Activated naive CD4-positive, alpha-beta T cell treated with anti-CD3 and anti-CD28 coated beads for 36 hours (primary cell): Measurements from ENCODE around the gene CSF3. TPM values are rescaled to one million over a fixed set of nuclear protein-coding genes. Genes with fewer than 3 reads are reported as not detected.
A peak's percentile ranks its signal among the peaks of the same experiment; 100 is the strongest.

Source experiments
- CTCF ChIA-PET: fragments of 350-600 bp; sonication (Branson Sonifier 250); formaldehyde crosslinking; loops from one replicate; lab custom pipeline; 2021; ENCODE audit warnings: antibody characterized with exemption; lab: Charles Lee
- DNase-seq: peaks from one replicate; pipeline ENCODE4 v3.0.0-alpha.2; 2020
- H3K27ac Mint-ChIP-seq: one replicate; pipeline ENCODE4 v1.8.0; 2021; ENCODE audit warnings: mild to moderate bottlenecking, mixed read lengths
- H3K27me3 Mint-ChIP-seq: one replicate; pipeline ENCODE4 v1.8.0; 2021; ENCODE audit warnings: low read depth, mixed read lengths
- H3K36me3 Mint-ChIP-seq: one replicate; pipeline ENCODE4 v1.8.0; 2021; ENCODE audit warnings: low read depth, mixed read lengths
- H3K4me1 Mint-ChIP-seq: one replicate; pipeline ENCODE4 v1.8.0; 2021; ENCODE audit warnings: low read depth, mixed read lengths
- H3K4me3 Mint-ChIP-seq: one replicate; pipeline ENCODE4 v1.8.0; 2021; ENCODE audit warnings: mild to moderate bottlenecking, moderate library complexity, mixed read lengths
- H3K9me3 Mint-ChIP-seq: one replicate; pipeline ENCODE4 v1.8.0; 2021; ENCODE audit warnings: mixed read lengths
- intact Hi-C: fragments of 100-400 bp; cut with micrococcal nuclease; formaldehyde crosslinking; loops from one replicate; pipeline ENCODE4 v1.15.1; 2023
- microRNA-seq: library from miRNA; unstranded; fragments of <30 nt; microRNA quantifications from one replicate; pipeline ENCODE4 v1.2.0, GENCODE V29; 2022; ENCODE audit warnings: borderline microRNAs expressed, borderline replicate concordance
- total RNA-seq, 2 experiments: library from RNA; stranded (reverse); gene quantifications; one replicate each; pipeline ENCODE4 v1.2.3, GENCODE V29; 2021

CSF3 gene
- total RNA-seq, 2 experiments from 2014 or later, result not detected

DNA sequence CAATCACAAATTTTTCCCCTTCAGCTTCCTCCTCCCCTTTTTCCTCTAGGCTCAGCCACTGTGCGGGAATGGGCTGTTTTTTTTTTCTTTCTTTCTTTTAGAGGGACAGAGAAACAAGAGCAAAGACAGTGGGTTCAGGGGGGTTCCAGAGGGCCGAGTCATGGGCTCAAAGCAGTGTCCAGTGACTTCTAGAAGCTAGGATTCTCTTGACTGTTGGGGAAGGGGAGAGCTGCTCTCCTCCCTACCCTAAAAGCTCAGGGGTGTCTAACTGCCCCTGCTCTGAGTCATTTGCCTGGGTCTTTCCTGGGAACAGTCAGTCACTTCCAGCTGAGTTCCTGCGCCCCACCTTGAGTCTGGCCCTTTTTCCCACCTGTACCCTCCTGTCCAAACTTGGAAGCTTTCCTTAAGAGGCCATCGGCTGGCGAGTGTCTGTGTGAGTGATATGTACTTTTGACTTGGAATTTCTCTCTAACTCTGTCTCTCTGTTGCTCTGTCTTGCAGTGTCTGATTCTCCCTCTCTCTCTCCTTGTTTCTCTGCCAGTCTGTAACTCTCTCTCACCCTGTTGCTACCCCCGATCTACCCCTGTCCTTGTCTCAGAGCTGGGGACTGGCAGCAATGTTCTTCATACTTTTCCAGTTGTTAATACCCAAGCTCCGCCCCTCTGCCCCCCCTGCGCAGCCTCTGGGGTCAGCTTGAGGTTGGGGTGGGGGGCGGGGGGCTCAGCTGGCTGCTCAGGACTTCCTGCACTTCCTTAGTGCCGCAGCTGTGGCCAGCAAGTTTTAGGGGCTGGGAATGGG, 49.9 kb downstream of the CSF3 start:
- Mint-ChIP-seq H3K27me3 (peaks cover 2% of the 10 kb centered on the region), H3K4me3 (peak overlapping the region; percentile 18), H3K36me3 (no peaks in the 10 kb centered on the region), H3K27ac (peak overlapping the region; percentile 32), H3K9me3 (no peaks in the 10 kb centered on the region), H3K4me1 (peaks cover 70% of the 10 kb centered on the region)
- intact Hi-C loops, result loop anchor here (5.0 kb wide), 1 partner anchor 102 kb away; no protein-coding TSS in a partner anchor
- CTCF ChIA-PET, result interaction anchor here (1.1 to 11.3 kb wide), 7 partner anchors 10 to 103 kb away, joined by 3 to 157 read pairs (median 19); partner anchors contain the start of gene MED24
- no peak for DNase-seq

DNA sequence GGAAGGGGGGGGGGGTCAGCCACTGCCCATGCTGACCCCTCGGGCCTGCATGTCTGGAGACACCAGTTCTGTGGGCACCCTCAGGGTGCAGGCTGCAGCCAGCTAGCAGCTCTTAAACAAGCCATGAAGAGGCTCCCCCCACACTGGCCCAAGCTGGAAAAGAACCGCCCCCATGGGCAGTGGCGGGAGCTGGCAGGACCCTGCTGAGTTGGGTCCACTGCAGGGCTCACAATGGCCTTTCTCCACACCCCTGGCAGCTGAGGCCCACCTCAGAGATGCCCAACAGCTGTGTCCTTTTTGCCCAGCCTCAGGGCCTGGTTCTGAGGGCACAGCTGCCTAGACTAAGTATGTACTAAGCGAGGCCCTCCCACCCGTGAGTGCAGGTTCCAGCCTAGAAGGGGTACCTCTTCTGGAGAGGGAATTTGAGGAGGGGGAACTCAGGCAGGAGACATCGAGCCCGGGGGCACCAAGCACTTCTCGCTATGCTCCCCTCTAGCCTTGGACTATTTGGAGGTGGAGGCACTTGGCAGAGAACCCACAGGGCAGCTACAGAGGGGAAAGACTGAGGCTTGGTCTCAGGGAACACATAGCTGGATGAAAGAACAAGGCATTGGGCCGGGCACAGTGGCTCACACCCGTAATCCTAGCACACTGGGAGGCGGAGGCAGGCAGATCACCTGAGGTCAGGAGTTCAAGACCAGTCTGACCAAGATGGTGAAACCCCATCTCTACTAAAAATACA, 50.7 kb downstream of the CSF3 start:
- intact Hi-C loops, result loop anchor here (5.0 kb wide), 1 partner anchor 101 kb away; no protein-coding TSS in a partner anchor
- CTCF ChIA-PET, result interaction anchor here (0.6 to 11.3 kb wide), 7 partner anchors 10 to 103 kb away, joined by 3 to 157 read pairs (median 19); partner anchors contain the start of gene MED24
- H3K4me3 Mint-ChIP-seq, result no peak overlapping the region

More for the DNA sequence above, 50.7 kb downstream of the CSF3 start:
- Mint-ChIP-seq H3K36me3 (no peaks in the 10 kb centered on the region), H3K9me3 (no peaks in the 10 kb centered on the region), H3K4me1 (peaks cover 78% of the 10 kb centered on the region), H3K27ac (peak overlapping the region; percentile 53), H3K27me3 (peaks cover 2% of the 10 kb centered on the region)
- no peak for DNase-seq

Small RNA genes lying within 50 kb of the gene (microRNA-seq; reads per million reads assigned to microRNA genes)
- gene MIR6884, result not detected

Other genes with a start within 250 kb of the CSF3 start
- gene IKZF3, start 151.1 kb upstream of the CSF3 start, total RNA-seq, result 10 to 100 TPM; 34.2 to 36.1 TPM
- not detected for gene ZPBP2, start 147.2 kb upstream of the CSF3 start, total RNA-seq
- gene GSDMB, start 96.8 kb upstream of the CSF3 start, total RNA-seq, result 10 to 100 TPM; 22.2 to 25.5 TPM
- gene ORMDL3, start 87.8 kb upstream of the CSF3 start, total RNA-seq, result 10 to 100 TPM; 51.8 to 52.1 TPM
- not detected for gene LRRC3C, start 87.7 kb upstream of the CSF3 start, total RNA-seq
- gene GSDMA, start 52.4 kb upstream of the CSF3 start, total RNA-seq, result under 1 TPM in 1 of 2 experiments, not detected in 1; 0.17 TPM
- 100 to 1,000 TPM; 122 to 125 TPM for gene PSMD3, start 34.6 kb upstream of the CSF3 start, total RNA-seq
- 100 to 1,000 TPM; 107 TPM for gene MED24, start 39.0 kb downstream of the CSF3 start, total RNA-seq
- 10 to 100 TPM; 10.2 to 11.2 TPM for gene THRA, start 47.5 kb downstream of the CSF3 start, total RNA-seq
- 1 to 10 TPM; 9.0 to 9.1 TPM for gene NR1D1, start 85.1 kb downstream of the CSF3 start, total RNA-seq
- gene MSL1, start 106.5 kb downstream of the CSF3 start, total RNA-seq, result 10 to 100 TPM; 72.1 to 72.2 TPM
- gene CASC3, start 125.1 kb downstream of the CSF3 start, total RNA-seq, result 100 to 1,000 TPM; 104 TPM
- 1 to 10 TPM; 3.1 to 4.0 TPM for gene RAPGEFL1, start 162.0 kb downstream of the CSF3 start, total RNA-seq
- gene WIPF2, start 203.9 kb downstream of the CSF3 start, total RNA-seq, result 10 to 100 TPM; 12.3 to 13.0 TPM